Bronchial epithelial cell (primary cell): ENCODE data around the gene RNF213. TPM values are rescaled to one million over a fixed set of nuclear protein-coding genes. Genes with fewer than 3 reads are reported as not detected.

Experiments
- DNase-seq: peaks from one replicate; pipeline ENCODE4 v3.0.0-alpha.2; 2010; ENCODE audit warnings: low read depth
- FAIRE-seq: peaks from 2 replicates; lab custom pipeline; 2011; peaks lifted over from hg19 to GRCh38; lab: Jason Lieb, UNC
- H3K27me3 ChIP-seq: 2 replicates; pipeline ENCODE4 v1.5.1; 2011; ENCODE audit warnings: low read length; ENCODE audit not compliant: control insufficient read depth, insufficient read depth
- H3K36me3 ChIP-seq: 2 replicates; pipeline ENCODE4 v1.5.1; 2011; ENCODE audit warnings: low read length; ENCODE audit not compliant: control insufficient read depth, insufficient read depth
- H3K4me3 ChIP-seq: 2 replicates; pipeline ENCODE4 v1.5.1; 2011; ENCODE audit warnings: mild to moderate bottlenecking, low read depth, low read length, control low read depth
- total RNA-seq: library from RNA; depleted of rRNA; stranded (reverse); fragments of >200 nt; gene quantifications from 2 replicates; pipeline ENCODE4 v1.2.1, GENCODE V29; 2014
- TF ChIP-seq, protein P1 (sequence below): IDR thresholded peaks from 2 replicates; pipeline ENCODE4 v1.5.1; 2011; ENCODE audit warnings: mild to moderate bottlenecking, moderate library complexity, low read length, control low read depth, inconsistent platforms; ENCODE audit not compliant: insufficient read depth, severe bottlenecking

Gene RNF213
- total RNA-seq, 1 donor from 2014 or later, result 41.3 TPM

DNA sequence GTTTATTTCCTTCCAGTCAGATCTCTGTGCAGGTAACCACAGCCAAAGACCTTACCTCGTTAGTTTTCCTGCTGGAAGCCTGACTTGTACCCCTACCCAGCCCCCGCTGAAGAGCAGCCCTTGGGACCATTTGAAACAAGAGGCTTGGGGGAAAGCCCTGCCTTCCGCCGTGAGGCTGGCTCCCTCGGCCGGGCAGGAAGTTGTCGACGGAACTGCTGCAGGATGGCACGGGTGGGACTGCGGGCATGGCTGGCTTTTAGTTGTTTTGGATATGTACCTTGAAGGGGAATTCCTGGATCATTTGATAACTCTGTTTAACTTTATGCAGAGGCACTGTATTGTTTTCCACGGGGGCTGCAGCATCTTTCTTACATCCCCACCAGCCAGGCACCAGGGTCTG is 105.3 kb downstream of the RNF213 start:
- H3K36me3 ChIP-seq, result peaks cover 45% of the 10 kb centered on the region
- no peak for DNase-seq
- H3K27me3 ChIP-seq, result no peaks in the 10 kb centered on the region
- H3K4me3 ChIP-seq, result no peak overlapping the region
- FAIRE-seq, result no peak
- TF ChIP-seq, protein P1, sequence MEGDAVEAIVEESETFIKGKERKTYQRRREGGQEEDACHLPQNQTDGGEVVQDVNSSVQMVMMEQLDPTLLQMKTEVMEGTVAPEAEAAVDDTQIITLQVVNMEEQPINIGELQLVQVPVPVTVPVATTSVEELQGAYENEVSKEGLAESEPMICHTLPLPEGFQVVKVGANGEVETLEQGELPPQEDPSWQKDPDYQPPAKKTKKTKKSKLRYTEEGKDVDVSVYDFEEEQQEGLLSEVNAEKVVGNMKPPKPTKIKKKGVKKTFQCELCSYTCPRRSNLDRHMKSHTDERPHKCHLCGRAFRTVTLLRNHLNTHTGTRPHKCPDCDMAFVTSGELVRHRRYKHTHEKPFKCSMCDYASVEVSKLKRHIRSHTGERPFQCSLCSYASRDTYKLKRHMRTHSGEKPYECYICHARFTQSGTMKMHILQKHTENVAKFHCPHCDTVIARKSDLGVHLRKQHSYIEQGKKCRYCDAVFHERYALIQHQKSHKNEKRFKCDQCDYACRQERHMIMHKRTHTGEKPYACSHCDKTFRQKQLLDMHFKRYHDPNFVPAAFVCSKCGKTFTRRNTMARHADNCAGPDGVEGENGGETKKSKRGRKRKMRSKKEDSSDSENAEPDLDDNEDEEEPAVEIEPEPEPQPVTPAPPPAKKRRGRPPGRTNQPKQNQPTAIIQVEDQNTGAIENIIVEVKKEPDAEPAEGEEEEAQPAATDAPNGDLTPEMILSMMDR, result no peak

DNA sequence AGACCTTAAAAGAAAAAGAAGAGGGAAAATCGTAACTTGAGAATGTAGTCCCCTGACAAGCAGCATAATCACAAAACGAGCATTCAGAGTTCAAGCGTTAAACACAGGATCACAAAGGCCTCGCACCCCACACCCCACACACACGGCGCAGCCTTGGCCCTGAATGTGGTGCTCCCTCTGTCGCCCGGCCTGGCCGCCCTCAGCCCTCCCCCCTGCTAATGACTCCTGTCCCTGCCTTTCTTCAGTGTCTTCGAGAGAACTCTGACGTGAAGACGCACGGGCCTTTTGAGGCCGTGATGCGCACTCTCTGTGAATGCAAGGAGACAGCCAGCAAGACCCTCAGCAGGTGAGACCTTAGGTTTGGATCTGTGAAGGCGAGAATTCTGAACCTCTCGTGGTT is 106.9 kb downstream of the RNF213 start:
- no peak for FAIRE-seq
- no peak for DNase-seq
- H3K36me3 ChIP-seq, result peaks cover 42% of the 10 kb centered on the region
- TF ChIP-seq, protein P1, result no peak
- no peak overlapping the region for H3K4me3 ChIP-seq
- H3K27me3 ChIP-seq, result no peaks in the 10 kb centered on the region

DNA sequence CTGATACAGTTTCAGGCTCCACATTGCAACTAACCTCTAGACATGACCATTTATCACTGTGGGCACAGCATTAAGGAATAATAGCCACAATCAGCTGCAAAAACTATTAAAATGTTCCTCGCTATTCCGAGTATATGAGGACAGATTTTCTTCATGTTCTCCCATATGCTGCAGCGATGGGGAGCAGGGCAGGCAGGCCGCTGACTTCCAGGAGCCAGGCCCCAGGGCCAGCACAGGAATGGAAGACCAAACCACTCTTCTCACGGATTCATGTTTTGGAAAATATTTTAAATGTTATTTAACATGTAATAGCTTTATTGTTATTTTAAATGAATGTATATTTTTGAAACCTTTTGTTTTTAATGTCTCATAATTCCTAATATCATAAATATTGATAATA is 110.5 kb downstream of the RNF213 start:
- FAIRE-seq, result no peak

DNA sequence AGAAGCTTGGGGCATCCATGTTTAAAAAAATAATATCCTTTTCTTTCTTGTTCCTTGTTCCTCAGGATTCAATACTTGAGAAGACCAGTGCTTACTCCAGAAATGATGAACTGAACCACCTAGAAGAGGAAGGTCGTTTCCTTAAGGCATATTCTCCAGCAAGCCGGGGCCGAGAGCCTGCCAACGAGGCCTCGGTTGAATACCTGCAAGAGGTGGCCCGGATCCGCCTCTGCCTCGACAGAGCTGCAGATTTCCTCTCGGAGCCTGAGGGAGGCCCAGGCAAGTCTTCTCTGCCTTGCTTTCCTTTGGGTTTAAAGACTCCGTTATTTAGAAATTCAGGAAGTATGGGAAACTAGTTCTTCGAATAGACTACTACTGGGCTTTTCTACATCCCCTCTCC is 111.8 kb downstream of the RNF213 start:
- Histone ChIP-seq H3K36me3 (peaks cover 44% of the 10 kb centered on the region), H3K27me3 (no peaks in the 10 kb centered on the region), H3K4me3 (no peak overlapping the region)
- DNase-seq (no peak), FAIRE-seq (no peak)
- TF ChIP-seq, protein P1, result no peak

More for the DNA sequence above, 110.5 kb downstream of the RNF213 start:
- no peak for DNase-seq
- H3K36me3 ChIP-seq, result peaks cover 36% of the 10 kb centered on the region
- H3K27me3 ChIP-seq, result no peaks in the 10 kb centered on the region
- H3K4me3 ChIP-seq, result no peak overlapping the region
- TF ChIP-seq, protein P1, result no peak

DNA sequence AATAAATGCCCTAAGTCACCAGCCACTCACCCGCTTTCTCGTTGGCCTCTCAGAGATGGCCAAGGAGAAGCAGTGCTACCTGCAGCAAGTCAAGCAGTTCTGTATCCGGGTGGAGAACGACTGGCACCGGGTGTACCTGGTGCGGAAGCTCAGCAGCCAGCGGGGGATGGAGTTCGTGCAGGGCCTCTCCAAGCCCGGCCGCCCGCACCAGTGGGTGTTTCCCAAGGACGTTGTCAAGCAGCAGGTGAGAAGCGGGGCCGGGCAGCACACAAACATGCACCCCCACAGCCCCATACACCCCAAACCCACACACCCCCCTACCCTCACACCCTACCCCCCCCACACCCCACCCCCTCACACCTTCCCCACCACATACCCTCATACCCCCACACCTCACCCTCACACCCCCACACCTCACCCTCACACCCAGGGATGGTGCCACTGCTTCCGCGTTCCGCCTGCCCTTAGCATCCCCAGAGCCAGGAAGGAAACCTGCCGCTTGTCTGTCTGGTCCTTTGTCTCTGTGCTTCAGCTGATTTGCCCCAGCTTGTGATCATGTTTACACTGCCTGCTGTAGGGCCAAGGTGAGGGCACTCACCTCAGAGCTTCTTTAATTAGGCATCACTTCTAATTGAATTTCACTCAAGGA is 112.4 kb downstream of the RNF213 start:
- H3K27me3 ChIP-seq, result no peaks in the 10 kb centered on the region
- H3K4me3 ChIP-seq, result no peak overlapping the region
- DNase-seq (no peak), FAIRE-seq (no peak)
- H3K36me3 ChIP-seq, result peaks cover 43% of the 10 kb centered on the region
- TF ChIP-seq, protein P1, result no peak

DNA sequence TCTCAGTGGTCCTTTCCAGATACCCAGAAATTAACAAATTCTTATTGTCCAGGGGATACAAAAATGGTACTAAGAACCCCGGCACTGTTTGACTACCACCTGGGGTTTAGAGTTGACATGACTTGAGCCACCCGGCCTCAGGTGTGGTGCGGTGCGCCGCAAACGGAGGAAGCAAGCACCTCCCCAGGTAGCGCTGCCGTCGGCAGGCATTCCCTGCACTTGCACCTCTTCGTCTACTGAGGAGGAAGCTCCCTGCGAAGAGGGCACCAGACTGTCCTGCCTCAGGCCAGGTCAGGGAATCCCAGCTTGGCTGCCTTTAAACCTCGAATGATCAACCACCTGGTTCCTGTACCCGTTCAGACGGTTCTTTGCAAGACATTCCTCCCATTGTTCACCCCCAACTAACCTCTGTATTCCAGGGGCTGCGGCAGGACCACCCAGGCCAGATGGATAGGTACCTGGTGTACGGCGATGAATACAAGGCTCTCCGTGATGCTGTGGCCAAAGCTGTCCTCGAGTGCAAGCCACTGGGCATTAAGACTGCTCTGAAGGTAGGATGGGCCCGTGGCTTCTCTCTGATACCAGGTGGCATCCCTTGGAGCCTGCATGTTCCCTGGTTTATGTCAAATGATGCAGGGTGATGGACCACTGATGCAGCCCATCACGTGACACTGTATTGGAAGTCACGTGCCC is 113.5 kb downstream of the RNF213 start:
- Histone ChIP-seq H3K4me3 (no peak overlapping the region), H3K36me3 (peaks cover 44% of the 10 kb centered on the region), H3K27me3 (no peaks in the 10 kb centered on the region)
- FAIRE-seq (peak; percentile 50), DNase-seq (no peak)
- TF ChIP-seq, protein P1, result no peak
